Adrenal gland (tissue), 5 donors: ENCODE results near the gene IKZF3.

ENCODE experiments used
- CTCF ChIP-seq, 6 experiments: fragments of 450-650 bp in 4 of 6; fragments of 200-600 bp in 2 of 6; sonication (generic) in 1 of 6; IDR thresholded peaks; 1 replicate in 5 of 6; 2 replicates in 1 of 6; pipeline versions ENCODE4 v1.5.1 to v1.8.0; 2016 to 2021; ENCODE audit warnings: antibody characterized with exemption in 6 of 6, mild to moderate bottlenecking in 2 of 6, moderate library complexity in 1 of 6
- POLR2A ChIP-seq, 2 donors: fragments of 450-650 bp; IDR thresholded peaks; one replicate each; pipeline ENCODE4 v1.6.1; 2017; ENCODE audit warnings: antibody characterized with exemption in 2 of 2, mild to moderate bottlenecking in 2 of 2, moderate library complexity in 1 of 2
- donor health status: DM: no; HTN: no; CAD: no.

GRCh38 chr17:39711851-39712250, 152.3 kb downstream of the IKZF3 start:
- TF ChIP-seq CTCF (IDR thresholded peaks at IDR 0.05) (no peak), POLR2A (IDR thresholded peaks at IDR 0.05) (no peak)
